IMR-90 (cell line): ENCODE results near the gene TMEM127. TPM values are rescaled to one million over a fixed set of nuclear protein-coding genes. Genes with fewer than 3 reads are reported as not detected.

ENCODE experiments used
- ATAC-seq: fragments of 200-7000 bp; cut with Tn5 transposase; 2 replicates; pipeline ENCODE4 v1.9.1; 2020; ENCODE audit warnings: low read depth, mild to moderate bottlenecking, moderate library complexity
- BruUV-seq: library from RNA; stranded (reverse); fragments of 400-500 nt; replicated peaks from 2 replicates; lab custom pipeline; 2021; lab: Mats Ljungman, UMichigan
- CTCF ChIA-PET: fragments of 300-600 bp; formaldehyde crosslinking; extraction: SDS; loops from one replicate; lab custom pipeline; 2021; ENCODE audit warnings: antibody characterized with exemption; lab: Yijun Ruan, JAX
- POLR2A ChIA-PET: fragments of 300-600 bp; sonication (Branson Sonifier 250); formaldehyde crosslinking; loops from one replicate; lab custom pipeline; 2022; ENCODE audit warnings: antibody characterized with exemption; ENCODE audit not compliant: unreplicated experiment; lab: Charles Lee
- DNase-seq: peaks from one replicate; pipeline ENCODE4 v3.0.0; 2013
- H2AFZ ChIP-seq: replicated peaks from 2 replicates; pipeline ENCODE3; 2013; ENCODE audit warnings: low read length, mild to moderate bottlenecking; ENCODE audit not compliant: poor library complexity
- H2AK5ac ChIP-seq: 2 replicates; pipeline ENCODE4 v1.6.1; 2013; ENCODE audit warnings: low read depth, low read length, inconsistent platforms
- H2AK9ac ChIP-seq: replicated peaks from 2 replicates; pipeline ENCODE3; 2013; ENCODE audit warnings: mild to moderate bottlenecking, low read depth, low read length, moderate library complexity; ENCODE audit not compliant: poor library complexity
- H2BK120ac ChIP-seq: 2 replicates; pipeline ENCODE4 v1.6.1; 2013; ENCODE audit warnings: low read depth, low read length, inconsistent platforms
- H2BK15ac ChIP-seq: 3 replicates; pipeline ENCODE4 v1.6.1; 2013; ENCODE audit warnings: low read depth, low read length, inconsistent platforms
- H2BK20ac ChIP-seq: 2 replicates; pipeline ENCODE4 v1.6.1; 2013; ENCODE audit warnings: low read depth, mild to moderate bottlenecking, inconsistent platforms, low read length, moderate library complexity
- H2BK5ac ChIP-seq: 2 replicates; pipeline ENCODE4 v1.6.1; 2013; ENCODE audit warnings: mild to moderate bottlenecking, low read depth, low read length, inconsistent platforms; ENCODE audit not compliant: poor library complexity, severe bottlenecking
- H3K14ac ChIP-seq: replicated peaks from 2 replicates; pipeline ENCODE4 v1.6.1; 2013; ENCODE audit warnings: low read depth, low read length, inconsistent platforms
- H3K18ac ChIP-seq: 2 replicates; pipeline ENCODE4 v1.6.1; 2013; ENCODE audit warnings: low read depth, low read length, control low read depth
- H3K23ac ChIP-seq: 2 replicates; pipeline ENCODE4 v1.6.1; 2013; ENCODE audit warnings: low read depth, low read length, inconsistent platforms
- H3K27ac ChIP-seq: 2 replicates; pipeline ENCODE4 v1.5.1; 2013; ENCODE audit warnings: mild to moderate bottlenecking, control low read depth, low read length; ENCODE audit not compliant: insufficient read depth
- H3K27me3 ChIP-seq: 2 replicates; pipeline ENCODE4 v1.6.1; 2013; ENCODE audit warnings: low read length; ENCODE audit not compliant: control insufficient read depth, insufficient read depth
- H3K36me3 ChIP-seq: 2 replicates; pipeline ENCODE4 v1.6.1; 2013; ENCODE audit warnings: low read length, mixed read lengths; ENCODE audit not compliant: control insufficient read depth, insufficient read depth
- H3K4ac ChIP-seq: 2 replicates; pipeline ENCODE4 v1.6.1; 2013; ENCODE audit warnings: low read depth, low read length, inconsistent platforms
- H3K4me1 ChIP-seq: 2 replicates; pipeline ENCODE4 v1.6.1; 2013; ENCODE audit warnings: low read length, mixed read lengths; ENCODE audit not compliant: control insufficient read depth, insufficient read depth
- H3K4me2 ChIP-seq: 2 replicates; pipeline ENCODE4 v1.6.1; 2013; ENCODE audit warnings: low read depth, mild to moderate bottlenecking, control low read depth, low read length, moderate library complexity
- H3K4me3 ChIP-seq: 2 replicates; pipeline ENCODE4 v1.5.1; 2013; ENCODE audit warnings: low read depth, mild to moderate bottlenecking, control low read depth, low read length, moderate library complexity; ENCODE audit not compliant: insufficient read depth
- H3K56ac ChIP-seq: 2 replicates; pipeline ENCODE4 v1.6.1; 2013; ENCODE audit warnings: low read length, inconsistent platforms; ENCODE audit not compliant: insufficient read depth; ENCODE audit errors: extremely low read depth
- H3K79me1 ChIP-seq, 2 experiments: 2 replicates each; pipeline ENCODE4 v1.6.1; 2013; ENCODE audit warnings: low read length in 2 of 2, inconsistent platforms in 1 of 2, low read depth in 1 of 2
- H3K9ac ChIP-seq: 2 replicates; pipeline ENCODE4 v1.6.1; 2013; ENCODE audit warnings: low read depth, low read length, control low read depth
- H3K9me1 ChIP-seq: 2 replicates; pipeline ENCODE4 v1.6.1; 2013; ENCODE audit warnings: low read length, inconsistent platforms; ENCODE audit not compliant: insufficient read depth
- H3K9me3 ChIP-seq: 2 replicates; pipeline ENCODE4 v1.6.1; 2013; ENCODE audit warnings: low read length; ENCODE audit not compliant: control insufficient read depth, insufficient read depth
- H4K20me1 ChIP-seq: 2 replicates; pipeline ENCODE4 v1.6.1; 2013; ENCODE audit warnings: low read length, inconsistent platforms; ENCODE audit not compliant: insufficient read depth
- H4K5ac ChIP-seq: 2 replicates; pipeline ENCODE4 v1.6.1; 2013; ENCODE audit warnings: mild to moderate bottlenecking, low read depth, low read length, control low read depth
- H4K8ac ChIP-seq, 2 experiments: 2 replicates each; pipeline ENCODE4 v1.6.1; 2013; ENCODE audit warnings: low read depth in 2 of 2, low read length in 2 of 2, control low read depth in 1 of 2, inconsistent platforms in 1 of 2
- H4K91ac ChIP-seq: 2 replicates; pipeline ENCODE4 v1.6.1; 2013; ENCODE audit warnings: low read depth, low read length, inconsistent platforms; ENCODE audit not compliant: insufficient read depth
- BHLHE40 ChIP-seq: fragments of 150-350 bp; IDR thresholded peaks from 2 replicates; pipeline ENCODE4 v1.6.1; 2016; ENCODE audit warnings: mild to moderate bottlenecking, low read depth, low read length
- CEBPB ChIP-seq: IDR thresholded peaks from 2 replicates; pipeline ENCODE4 v1.6.1; 2012; ENCODE audit warnings: low read depth, low read length, improper control_type of control experiment
- CHD1 ChIP-seq: IDR thresholded peaks from 2 replicates; pipeline ENCODE4 v1.6.1; 2012; ENCODE audit warnings: low read depth, low read length, improper control_type of control experiment
- FOS ChIP-seq: fragments of 150-350 bp; IDR thresholded peaks from 2 replicates; pipeline ENCODE4 v1.6.1; 2016; ENCODE audit warnings: low read depth, low read length
- MAFK ChIP-seq: IDR thresholded peaks from 2 replicates; pipeline ENCODE4 v1.6.1; 2012; ENCODE audit warnings: low read depth, low read length, improper control_type of control experiment
- MAZ ChIP-seq: IDR thresholded peaks from 2 replicates; pipeline ENCODE4 v1.6.1; 2012; ENCODE audit warnings: low read depth, mild to moderate bottlenecking, low read length, improper control_type of control experiment, moderate library complexity, borderline replicate concordance
- MXI1 ChIP-seq: IDR thresholded peaks from 2 replicates; pipeline ENCODE4 v1.6.1; 2012; ENCODE audit warnings: low read depth, mild to moderate bottlenecking, low read length, moderate library complexity, borderline replicate concordance
- NFE2L2 ChIP-seq: fragments of 150-350 bp; IDR thresholded peaks from 2 replicates; pipeline ENCODE4 v1.6.1; 2016; ENCODE audit warnings: low read depth, mild to moderate bottlenecking, low read length
- POLR2A ChIP-seq: IDR thresholded peaks from 2 replicates; pipeline ENCODE4 v1.6.1; 2012; ENCODE audit warnings: mild to moderate bottlenecking, low read depth, low read length
- RAD21 ChIP-seq: IDR thresholded peaks from 2 replicates; pipeline ENCODE4 v1.6.1; 2012; ENCODE audit warnings: low read length, improper control_type of control experiment
- RCOR1 ChIP-seq: IDR thresholded peaks from 2 replicates; pipeline ENCODE4 v1.6.1; 2012; ENCODE audit warnings: mild to moderate bottlenecking, low read length, improper control_type of control experiment; ENCODE audit not compliant: insufficient replicate concordance
- RFX5 ChIP-seq: IDR thresholded peaks from 2 replicates; pipeline ENCODE4 v1.8.0; 2012; ENCODE audit warnings: low read depth, mild to moderate bottlenecking, low read length, moderate library complexity
- SMC3 ChIP-seq: fragments of 150-350 bp; IDR thresholded peaks from 2 replicates; pipeline ENCODE4 v1.6.1; 2016; ENCODE audit warnings: low read depth, mild to moderate bottlenecking, antibody characterized with exemption, low read length, moderate library complexity
- WGBS, 2 experiments: methylation state at CpG; one replicate each; pipeline versions ENCODE4 v1.1.5 to v1.1.7; 2013; ENCODE audit warnings: missing lambda C conversion rate in 2 of 2; ENCODE audit not compliant: insufficient read length in 1 of 2; ENCODE audit errors: extremely low coverage in 2 of 2; 5-methylcytosine and 5-hydroxymethylcytosine counted together
- dilution Hi-C: fragments of 300-500 bp; cut with HindIII; formaldehyde crosslinking; loops from one replicate; pipeline ENCODE4 v1.14.3; 2018; ENCODE audit warnings: low sequenced_read_pairs; ENCODE audit not compliant: unreplicated experiment
- in situ Hi-C: fragments of 300-500 bp; cut with MboI; formaldehyde crosslinking; loops from 3 replicates; pipeline ENCODE4 v1.14.3; 2019; ENCODE audit warnings: low sequenced_read_pairs, inconsistent platforms, mixed read lengths
- intact Hi-C: fragments of 100-400 bp; cut with micrococcal nuclease; formaldehyde crosslinking; loops from 2 replicates; pipeline ENCODE4 v1.10.0; 2022
- polyA plus RNA-seq, 3 experiments: library from polyadenylated mRNA; depleted of rRNA; stranded (reverse); fragments of >200 nt; gene quantifications; 2 replicates each; pipeline ENCODE4 v1.2.3, GENCODE V29; 2012; ENCODE audit warnings: low replicate concordance in 1 of 3
- total RNA-seq: library from RNA; depleted of rRNA; stranded (reverse); fragments of >200 nt; gene quantifications from 2 replicates; pipeline ENCODE4 v1.2.3, GENCODE V29; 2012
- TF ChIP-seq, protein P1 (sequence below): fragments of 150-350 bp; IDR thresholded peaks from 2 replicates; pipeline ENCODE4 v1.6.1; 2017; ENCODE audit warnings: mild to moderate bottlenecking, antibody characterized with exemption, low read length, low read depth
- TF ChIP-seq, protein P2 (sequence below): conservative IDR thresholded peaks from 2 replicates; pipeline ENCODE4 v1.5.1; 2012; ENCODE audit warnings: mild to moderate bottlenecking, low read depth, low read length, improper control_type of control experiment
- TF ChIP-seq, protein P3 (sequence below): fragments of 150-350 bp; IDR thresholded peaks from 2 replicates; pipeline ENCODE4 v1.6.1; 2016; ENCODE audit warnings: low read depth, mild to moderate bottlenecking, low read length, moderate library complexity, borderline replicate concordance

Gene TMEM127
- total and polyA plus RNA-seq, 2 of the 4 experiments (the other 2 are of a cell fraction), result 35.7 to 47.6 TPM

DNA sequence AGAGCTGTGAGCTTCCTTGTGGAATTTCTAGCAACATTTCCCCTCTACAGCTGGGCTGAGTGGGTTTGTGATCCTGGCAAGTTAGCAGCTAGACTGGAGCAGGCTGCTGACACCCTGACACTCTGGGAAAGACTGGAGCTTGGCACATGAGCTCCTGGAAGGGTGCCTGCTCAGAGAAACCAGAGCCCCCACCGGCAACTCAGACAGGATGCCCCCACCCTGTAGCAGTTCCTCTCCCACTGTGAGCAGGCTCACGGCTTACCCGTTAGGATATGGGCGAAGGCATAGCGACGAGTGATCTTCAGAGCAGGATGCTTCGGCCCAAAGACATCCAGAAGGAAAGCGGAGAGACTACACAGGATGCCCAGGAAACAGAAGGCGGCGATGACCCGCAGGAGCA lies 11.2 kb downstream of the TMEM127 start:
- dilution Hi-C loops, result no loop called here
- ChIA-PET POLR2A (no interaction called here), CTCF (no interaction called here)
- peaks cover 16% of the 10 kb centered on the region for H3K4me1 ChIP-seq
- in situ Hi-C loops, result loop anchor here (25.0 kb wide), 1 partner anchor 242 kb away; no protein-coding TSS in a partner anchor
- BruUV-seq, result no TSS peak
- H2BK20ac ChIP-seq, result no peak overlapping the region
- H2AK9ac ChIP-seq, result no peak overlapping the region
- H2BK120ac ChIP-seq, result no peak overlapping the region
- no peak overlapping the region for H3K4me2 ChIP-seq
- 85% methylated on average over 6 of the region's 11 CpGs; no CpG with 5 or more reads in 1 of the 2 experiments for WGBS, 2 experiments
- peaks cover 39% of the 10 kb centered on the region for H3K36me3 ChIP-seq
- H3K27ac ChIP-seq, result no peak overlapping the region
- H2BK5ac ChIP-seq, result no peak overlapping the region
- DNase-seq, result no peak
- no peak overlapping the region for H4K91ac ChIP-seq
- no peak overlapping the region for H3K23ac ChIP-seq
- no peak overlapping the region for H4K5ac ChIP-seq
- no peak for ATAC-seq
- H4K20me1 ChIP-seq, result peaks cover 29% of the 10 kb centered on the region
- no peak overlapping the region for H2AFZ ChIP-seq
- TF ChIP-seq FOS (no peak), NFE2L2 (no peak), RFX5 (no peak), CEBPB (no peak), BHLHE40 (no peak), MAFK (no peak), MXI1 (no peak), RCOR1 (no peak), POLR2A (no peak), RAD21 (no peak), CHD1 (no peak), MAZ (no peak), SMC3 (no peak)
- TF ChIP-seq, protein P1, sequence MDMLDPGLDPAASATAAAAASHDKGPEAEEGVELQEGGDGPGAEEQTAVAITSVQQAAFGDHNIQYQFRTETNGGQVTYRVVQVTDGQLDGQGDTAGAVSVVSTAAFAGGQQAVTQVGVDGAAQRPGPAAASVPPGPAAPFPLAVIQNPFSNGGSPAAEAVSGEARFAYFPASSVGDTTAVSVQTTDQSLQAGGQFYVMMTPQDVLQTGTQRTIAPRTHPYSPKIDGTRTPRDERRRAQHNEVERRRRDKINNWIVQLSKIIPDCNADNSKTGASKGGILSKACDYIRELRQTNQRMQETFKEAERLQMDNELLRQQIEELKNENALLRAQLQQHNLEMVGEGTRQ, result no peak
- TF ChIP-seq, protein P2, sequence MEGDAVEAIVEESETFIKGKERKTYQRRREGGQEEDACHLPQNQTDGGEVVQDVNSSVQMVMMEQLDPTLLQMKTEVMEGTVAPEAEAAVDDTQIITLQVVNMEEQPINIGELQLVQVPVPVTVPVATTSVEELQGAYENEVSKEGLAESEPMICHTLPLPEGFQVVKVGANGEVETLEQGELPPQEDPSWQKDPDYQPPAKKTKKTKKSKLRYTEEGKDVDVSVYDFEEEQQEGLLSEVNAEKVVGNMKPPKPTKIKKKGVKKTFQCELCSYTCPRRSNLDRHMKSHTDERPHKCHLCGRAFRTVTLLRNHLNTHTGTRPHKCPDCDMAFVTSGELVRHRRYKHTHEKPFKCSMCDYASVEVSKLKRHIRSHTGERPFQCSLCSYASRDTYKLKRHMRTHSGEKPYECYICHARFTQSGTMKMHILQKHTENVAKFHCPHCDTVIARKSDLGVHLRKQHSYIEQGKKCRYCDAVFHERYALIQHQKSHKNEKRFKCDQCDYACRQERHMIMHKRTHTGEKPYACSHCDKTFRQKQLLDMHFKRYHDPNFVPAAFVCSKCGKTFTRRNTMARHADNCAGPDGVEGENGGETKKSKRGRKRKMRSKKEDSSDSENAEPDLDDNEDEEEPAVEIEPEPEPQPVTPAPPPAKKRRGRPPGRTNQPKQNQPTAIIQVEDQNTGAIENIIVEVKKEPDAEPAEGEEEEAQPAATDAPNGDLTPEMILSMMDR, result no peak
- TF ChIP-seq, protein P3, sequence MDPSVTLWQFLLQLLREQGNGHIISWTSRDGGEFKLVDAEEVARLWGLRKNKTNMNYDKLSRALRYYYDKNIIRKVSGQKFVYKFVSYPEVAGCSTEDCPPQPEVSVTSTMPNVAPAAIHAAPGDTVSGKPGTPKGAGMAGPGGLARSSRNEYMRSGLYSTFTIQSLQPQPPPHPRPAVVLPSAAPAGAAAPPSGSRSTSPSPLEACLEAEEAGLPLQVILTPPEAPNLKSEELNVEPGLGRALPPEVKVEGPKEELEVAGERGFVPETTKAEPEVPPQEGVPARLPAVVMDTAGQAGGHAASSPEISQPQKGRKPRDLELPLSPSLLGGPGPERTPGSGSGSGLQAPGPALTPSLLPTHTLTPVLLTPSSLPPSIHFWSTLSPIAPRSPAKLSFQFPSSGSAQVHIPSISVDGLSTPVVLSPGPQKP, result no peak
- H3K9me3 ChIP-seq, result no peaks in the 10 kb centered on the region
- H4K8ac ChIP-seq, result no peak overlapping the region
- no peak overlapping the region for H3K9ac ChIP-seq
- no peak overlapping the region for H3K56ac ChIP-seq
- no peaks in the 10 kb centered on the region for H3K27me3 ChIP-seq
- H3K9me1 ChIP-seq, result peaks cover 25% of the 10 kb centered on the region
- no peak overlapping the region for H3K4me3 ChIP-seq
- no peak overlapping the region for H3K14ac ChIP-seq
- no peak overlapping the region for H2AK5ac ChIP-seq
- no peak overlapping the region for H3K4ac ChIP-seq
- H3K18ac ChIP-seq, result no peak overlapping the region
- H2BK15ac ChIP-seq, result no peak overlapping the region
- intact Hi-C loops, result no loop called here
- H3K79me1 ChIP-seq, result peaks cover 27 to 55% of the 10 kb centered on the region in 2 experiments
